Sciatic nerve (tissue), 2 donors: ENCODE results near the gene OR51V1. TPM values are rescaled to one million over a fixed set of nuclear protein-coding genes. Genes with fewer than 3 reads are reported as not detected.
"Not testable (repeated sequence)": the region's sequence is repeated elsewhere in the genome, so short reads cannot be mapped to it uniquely, and the experiment has no call there.

Source experiments
- ATAC-seq: fragments of 200-7000 bp; cut with Tn5 transposase; one replicate; pipeline ENCODE4 v1.9.1; 2020; ENCODE audit warnings: mild to moderate bottlenecking, moderate library complexity
- DNase-seq: peaks from one replicate; pipeline ENCODE4 v3.0.0-alpha.2; 2020; ENCODE audit warnings: low spot score
- intact Hi-C: fragments of 100-400 bp; cut with DNase I; formaldehyde crosslinking; loops from one replicate; pipeline ENCODE4 v1.14.2; 2022
- total RNA-seq: library from RNA; stranded (reverse); fragmentation: NEBNext Ultra II Directional; extraction: Animal tissue kit (Norgen Biotek cat#: 25700); gene quantifications from one replicate; pipeline ENCODE4 v1.2.1, GENCODE V29; 2021
- donor health status: DM: no; HTN: no; CAD: no.
- donor health status: DM: no; HTN: no; CAD: no.

OR51V1 gene
- total RNA-seq, 1 donor from 2014 or later = not detected

DNA sequence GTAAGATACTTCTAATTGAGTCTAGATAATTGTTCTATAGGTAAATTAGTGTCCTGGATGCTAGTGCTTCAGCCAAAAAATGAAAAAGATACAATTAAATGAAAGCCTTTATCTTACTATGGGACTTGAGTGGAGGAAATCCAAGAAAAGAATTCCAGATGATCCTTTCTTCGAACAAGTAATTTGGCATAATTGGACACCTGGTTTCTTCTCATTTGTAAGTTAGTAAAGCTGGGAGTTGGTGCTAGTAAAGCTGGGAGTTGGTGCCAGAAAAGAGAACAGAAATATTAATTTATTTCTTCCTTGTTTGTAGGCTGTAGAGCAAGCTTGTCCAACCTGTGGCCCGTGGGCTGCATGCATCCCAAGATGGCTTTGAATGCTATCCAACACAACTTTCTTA is 12.3 kb downstream of the OR51V1 start:
- ATAC-seq (no peak), DNase-seq (no peak)
- intact Hi-C loops = no loop called here

DNA sequence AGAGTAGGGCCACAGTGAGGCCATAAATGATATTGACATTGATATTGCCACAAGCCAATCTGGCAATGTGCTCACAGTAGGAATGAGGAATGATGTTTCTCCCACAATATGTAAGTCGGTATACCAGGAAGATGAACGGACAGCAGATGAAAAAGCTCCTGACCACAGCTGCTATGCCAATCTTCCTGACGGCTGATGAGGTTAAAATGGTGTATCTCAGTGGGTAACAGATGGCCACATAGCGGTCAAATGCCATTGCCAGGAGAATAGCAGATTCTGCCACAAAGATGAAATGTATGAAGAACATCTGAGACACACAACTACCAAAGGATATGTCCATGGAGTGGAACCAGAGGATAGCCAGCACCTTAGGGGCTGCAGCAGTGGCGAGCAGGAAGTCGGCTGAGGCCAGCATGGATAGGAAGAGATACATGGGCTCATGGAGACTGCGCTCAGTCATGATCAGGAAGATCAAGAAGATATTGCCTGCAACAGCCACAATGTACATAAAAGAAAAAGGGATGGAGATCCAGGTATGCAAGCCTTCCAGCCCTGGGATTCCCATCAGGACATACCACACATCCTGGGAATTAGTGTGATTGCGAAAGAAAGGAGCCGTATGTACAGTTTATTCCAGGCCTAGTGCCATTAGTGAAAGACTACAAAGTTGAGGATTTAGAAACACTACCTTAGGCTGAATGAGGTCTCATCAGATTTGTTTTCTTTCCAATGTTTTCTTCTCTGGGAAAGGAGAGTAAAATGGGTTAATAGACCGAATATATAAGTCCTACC is 22.2 kb downstream of the OR51V1 start:
- no peak for DNase-seq
- ATAC-seq = no peak
- intact Hi-C loops = no loop called here

DNA sequence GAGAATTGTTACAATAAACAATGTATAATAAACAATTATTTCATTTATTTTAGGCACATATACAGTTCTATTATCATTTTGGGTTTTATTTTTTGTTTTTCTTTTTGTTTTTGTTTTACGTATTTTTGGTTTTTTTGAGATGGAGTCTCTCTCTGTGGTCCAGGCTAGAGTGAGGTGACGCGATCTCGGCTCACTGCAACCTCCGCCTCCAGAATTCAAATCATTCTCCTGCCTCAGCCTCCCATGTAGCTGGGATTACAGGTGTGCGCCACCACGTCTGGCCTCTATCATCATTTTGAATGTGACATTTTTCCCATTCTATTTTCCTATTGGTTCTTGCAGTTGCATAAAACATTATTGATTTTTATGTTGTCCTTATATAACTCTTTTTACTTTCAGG is 25.5 kb downstream of the OR51V1 start:
- ATAC-seq = no peak
- intact Hi-C loops = no loop called here
- DNase-seq = no peak

DNA sequence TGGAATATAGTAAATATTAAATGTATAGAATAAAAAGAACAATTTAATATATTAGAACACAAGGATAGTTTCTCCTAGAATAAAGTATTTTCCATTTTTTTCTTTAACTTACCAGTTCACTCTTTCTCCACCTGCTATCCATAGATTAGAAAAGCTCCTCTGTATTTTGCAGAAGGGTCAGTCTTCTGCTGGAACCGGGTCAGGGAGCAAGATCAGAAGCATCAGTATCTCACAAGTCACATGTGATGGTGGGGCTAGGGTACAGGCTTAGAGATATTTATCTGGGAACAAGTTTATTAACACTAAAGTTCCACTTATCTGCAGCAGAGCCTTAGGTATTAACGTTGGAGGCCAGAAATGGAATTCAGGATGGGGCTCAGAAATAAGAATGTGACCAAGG is 28.6 kb downstream of the OR51V1 start:
- ATAC-seq (no peak), DNase-seq (no peak)
- intact Hi-C loops = no loop called here

DNA sequence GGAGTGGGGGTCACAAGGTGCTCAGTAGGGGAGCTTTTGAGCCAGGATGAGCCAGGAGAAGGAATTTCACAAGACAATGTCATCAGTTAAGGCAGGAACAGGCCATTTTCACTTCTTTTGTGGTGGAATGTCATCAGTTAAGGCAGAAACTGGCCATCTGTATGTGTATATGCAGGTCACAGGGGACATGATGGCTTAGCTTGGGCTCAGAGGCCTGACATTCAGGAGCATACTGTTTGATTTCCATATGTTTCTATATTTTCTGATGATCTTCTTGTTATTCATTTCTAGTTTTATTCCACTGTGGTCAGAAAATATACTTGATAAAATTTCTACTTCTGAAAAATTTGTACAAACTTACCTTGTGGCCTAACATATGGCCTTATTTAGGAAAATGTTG is 34.6 kb downstream of the OR51V1 start:
- ATAC-seq, DNase-seq, intact Hi-C loops: not testable (repeated sequence)

DNA sequence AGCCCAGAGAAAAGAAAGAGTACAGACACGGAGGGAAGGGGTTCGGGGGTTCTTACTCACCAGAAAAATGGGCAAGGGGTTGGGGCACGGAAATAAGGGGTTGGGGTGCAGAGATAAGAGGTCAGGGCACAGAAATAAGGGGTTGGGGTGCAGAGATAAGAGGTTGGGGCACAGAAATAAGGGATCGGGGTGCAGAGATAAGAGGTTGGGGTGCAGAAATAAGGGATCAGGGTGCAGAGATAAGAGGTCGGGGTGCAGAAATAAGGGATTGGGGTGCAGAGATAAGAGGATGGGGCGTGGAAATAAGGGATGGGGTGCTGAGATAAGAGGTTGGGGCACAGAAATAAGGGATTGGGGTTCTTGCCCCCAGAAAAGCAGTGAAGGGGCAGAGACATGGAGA is 35.7 kb downstream of the OR51V1 start:
- intact Hi-C loops, DNase-seq, ATAC-seq: not testable (repeated sequence)

DNA sequence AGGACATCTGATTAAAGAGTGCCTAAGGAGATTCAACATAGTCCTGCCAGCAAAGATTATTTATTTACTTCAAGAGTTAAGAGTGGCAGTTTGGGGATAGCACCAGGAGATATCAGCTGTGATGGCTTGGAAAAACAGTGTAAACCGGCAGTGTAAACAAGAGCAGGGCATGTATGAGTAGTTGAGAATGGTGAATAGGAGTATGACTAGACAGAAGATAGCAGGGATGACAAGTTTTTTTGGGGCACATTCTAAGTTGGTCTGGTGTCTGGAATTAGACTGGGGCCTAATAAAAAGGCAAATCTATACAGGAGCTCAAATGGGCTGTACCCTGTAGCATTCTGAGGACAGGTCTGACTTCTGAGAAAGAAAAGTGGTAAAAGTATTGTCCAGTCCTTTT is 39.4 kb downstream of the OR51V1 start:
- DNase-seq, ATAC-seq, intact Hi-C loops: not testable (repeated sequence)

DNA sequence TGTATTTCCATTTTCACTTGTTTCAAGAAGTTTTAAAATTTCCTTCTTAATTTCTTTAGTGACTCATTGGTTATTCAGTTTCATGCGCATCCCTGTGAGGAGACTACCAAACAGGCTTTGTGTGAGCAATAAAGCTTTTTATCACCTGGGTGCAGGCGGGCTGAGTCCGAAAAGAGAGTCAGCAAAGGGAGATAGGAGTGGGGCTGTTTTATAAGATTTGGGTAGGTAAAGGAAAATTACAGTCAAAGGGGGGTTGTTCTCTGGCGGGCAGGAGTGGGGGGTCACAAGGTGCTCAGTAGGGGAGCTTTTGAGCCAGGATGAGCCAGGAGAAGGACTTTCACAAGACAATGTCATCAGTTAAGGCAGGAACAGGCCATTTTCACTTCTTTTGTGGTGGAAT is 40.3 kb downstream of the OR51V1 start:
- DNase-seq, ATAC-seq, intact Hi-C loops: not testable (repeated sequence)

DNA sequence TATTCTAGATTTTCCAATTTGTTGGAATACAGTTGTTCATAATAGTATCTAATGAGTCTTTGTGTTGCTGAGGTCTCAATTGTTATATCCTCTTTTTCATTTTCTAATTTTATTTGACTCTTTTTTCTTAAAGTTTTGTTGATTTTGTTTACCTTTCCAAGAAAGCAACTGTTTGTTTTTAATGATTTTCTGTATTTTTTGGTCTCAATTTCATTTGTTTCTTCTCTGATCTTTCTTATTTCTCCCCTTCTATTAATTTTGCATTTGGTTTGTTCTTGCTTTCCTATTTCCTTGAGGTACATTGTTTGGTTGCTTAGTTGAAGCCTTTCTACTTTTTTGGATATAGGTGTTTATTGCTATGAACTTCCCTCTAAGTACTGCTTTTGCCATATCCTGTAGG is 40.7 kb downstream of the OR51V1 start:
- intact Hi-C loops = no loop called here
- no peak for ATAC-seq
- DNase-seq = no peak

DNA sequence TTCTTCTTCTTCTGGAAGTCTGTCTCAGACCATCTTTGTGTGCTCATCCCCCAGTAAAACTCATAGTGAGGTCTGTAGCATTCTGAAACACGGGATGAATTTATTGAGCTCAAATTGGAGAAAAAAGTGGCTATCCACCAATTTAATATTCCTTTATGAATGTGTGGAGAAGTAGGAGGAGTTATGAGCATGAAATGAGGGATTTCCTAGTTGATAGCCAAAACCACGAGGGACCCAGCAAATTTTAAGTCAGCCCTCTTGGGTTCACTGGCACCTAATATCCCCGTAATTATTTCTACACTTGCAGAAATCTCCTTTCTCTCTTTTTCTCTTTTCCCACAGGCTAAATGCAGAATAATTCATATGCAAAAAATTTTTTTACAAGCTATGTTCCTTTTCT is 45.8 kb downstream of the OR51V1 start, which contains the start of gene OR52A1:
OR52A1 (minus strand) TSS at position 101 of the 400 bp plus-strand sequence. CDS start 2,388 bp downstream, outside the sequence.
- DNase-seq (no peak), ATAC-seq (no peak)
- intact Hi-C loops = no loop called here

DNA sequence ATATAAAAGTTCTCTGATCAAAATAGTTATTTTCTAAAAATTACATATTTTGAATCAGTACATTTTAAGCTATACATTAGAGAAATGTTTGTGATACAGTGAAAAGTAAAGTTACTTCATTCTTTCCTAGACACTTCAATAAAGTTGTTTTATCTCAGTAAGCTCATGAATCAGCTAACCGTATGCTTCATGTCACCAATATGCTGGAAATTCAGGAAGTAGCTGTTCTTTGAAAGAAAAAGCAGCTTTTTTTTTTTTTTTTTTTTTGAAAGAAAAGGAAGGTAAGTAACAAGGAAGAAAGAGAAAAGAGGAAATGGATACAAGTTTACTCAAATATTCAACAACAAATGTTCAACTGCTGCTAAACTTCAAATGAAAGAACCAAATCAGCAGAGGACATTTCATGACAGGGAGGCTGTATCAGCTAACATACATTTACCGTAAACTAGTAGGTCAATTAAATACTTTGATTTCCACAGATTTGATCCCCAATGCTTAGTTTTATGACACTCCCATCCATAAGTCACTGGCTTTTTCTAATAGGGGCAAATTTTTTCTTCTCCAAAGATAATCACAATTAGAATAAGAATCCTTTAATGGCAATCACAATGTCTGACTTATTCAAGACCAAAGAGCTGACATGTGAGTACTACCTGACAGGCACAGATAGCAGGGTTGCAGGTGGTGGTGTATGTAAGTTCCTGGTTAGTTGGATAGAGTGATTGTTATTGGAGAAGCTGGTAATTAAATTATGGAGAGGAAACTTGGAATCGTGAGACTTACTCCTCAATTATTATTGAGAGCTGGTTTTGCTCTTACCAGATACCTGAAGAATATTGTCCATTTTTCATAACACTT is 46.7 kb downstream of the OR51V1 start:
- intact Hi-C loops = no loop called here
- no peak for DNase-seq
- no peak for ATAC-seq

DNA sequence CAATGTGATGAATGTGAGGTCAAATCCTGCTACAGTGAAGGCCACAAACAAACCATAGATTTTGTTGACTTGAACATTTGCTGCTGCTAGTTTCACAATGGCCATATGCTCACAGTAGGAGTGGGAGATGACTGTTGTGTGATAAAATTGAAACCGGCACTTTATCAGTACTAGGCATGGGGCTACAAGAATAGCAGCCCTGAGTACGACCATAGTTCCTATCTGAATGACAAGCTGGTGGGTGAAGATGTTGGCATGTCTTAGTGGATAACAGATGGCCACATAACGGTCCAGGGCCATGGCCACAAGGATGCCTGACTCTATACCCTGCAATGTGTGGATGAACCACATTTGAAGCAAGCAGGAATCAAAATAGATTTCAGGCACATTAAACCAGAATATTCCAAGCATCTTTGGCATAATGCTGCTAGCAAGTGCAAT is 48.7 kb downstream of the OR51V1 start:
- ATAC-seq = no peak
- intact Hi-C loops = no loop called here
- no peak for DNase-seq

Other genes with a start within 250 kb of the OR51V1 start
- gene OR51A2, start 245.0 kb downstream of the OR51V1 start, total RNA-seq = not detected
- not detected for gene OR51L1, start 205.8 kb downstream of the OR51V1 start, total RNA-seq
- gene OR52J3, start 154.2 kb downstream of the OR51V1 start, total RNA-seq = not detected
- not detected for gene OR52E2, start 141.1 kb downstream of the OR51V1 start, total RNA-seq
- not detected for gene OR52E1, start 131.1 kb downstream of the OR51V1 start, total RNA-seq
- not detected for gene OR52A5, start 62.3 kb downstream of the OR51V1 start, total RNA-seq
- gene OR52A1, start 45.9 kb downstream of the OR51V1 start, total RNA-seq = not detected
- 16,523 TPM for gene HBB, start 26.4 kb upstream of the OR51V1 start, total RNA-seq
- 38.4 TPM for gene HBD, start 33.8 kb upstream of the OR51V1 start, total RNA-seq
- 5.3 TPM for gene HBG1, start 49.2 kb upstream of the OR51V1 start, total RNA-seq
- 6.1 TPM for gene HBG2, start 54.1 kb upstream of the OR51V1 start, total RNA-seq
- gene HBE1, start 69.3 kb upstream of the OR51V1 start, total RNA-seq = not detected
- 0.40 TPM for gene OR51B4, start 101.3 kb upstream of the OR51V1 start, total RNA-seq
- gene OR51B2, start 123.6 kb upstream of the OR51V1 start, total RNA-seq = 0.40 TPM
- gene OR51B5, start 142.8 kb upstream of the OR51V1 start, total RNA-seq = 1.4 TPM
- not detected for gene OR51B6, start 150.8 kb upstream of the OR51V1 start, total RNA-seq
- gene OR51M1, start 183.1 kb upstream of the OR51V1 start, total RNA-seq = not detected
- gene OR51Q1, start 221.4 kb upstream of the OR51V1 start, total RNA-seq = not detected
- not detected for gene OR51I1, start 240.8 kb upstream of the OR51V1 start, total RNA-seq
- gene OR51I2, start 248.6 kb upstream of the OR51V1 start, total RNA-seq = not detected